ENCODE results near the gene RARG.
"Not testable (repeated sequence)": the region's sequence is repeated elsewhere in the genome, so short reads cannot be mapped to it uniquely, and the experiment has no call there.

RARG gene

DNA sequence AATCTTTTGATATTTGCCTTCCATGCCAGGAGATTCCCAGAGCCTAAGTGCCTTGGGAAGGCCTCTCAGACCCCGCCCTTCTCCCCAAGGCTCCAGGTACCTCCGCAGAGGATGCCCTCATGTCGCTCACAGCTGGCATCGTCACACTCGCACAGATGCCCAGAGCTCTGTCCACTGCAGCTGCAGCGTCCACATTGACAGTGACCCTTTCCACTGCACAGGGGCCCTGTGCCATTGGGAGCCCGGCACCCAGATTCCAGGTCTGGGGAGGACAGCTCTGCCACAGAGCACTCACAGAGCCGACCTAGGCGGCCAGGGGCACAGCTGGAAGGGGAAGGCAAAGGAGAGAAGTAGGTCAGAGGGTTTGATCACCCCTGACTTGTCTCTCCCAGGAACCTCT is 39.0 kb downstream of the RARG start:
- DNase-seq: no peak

DNA sequence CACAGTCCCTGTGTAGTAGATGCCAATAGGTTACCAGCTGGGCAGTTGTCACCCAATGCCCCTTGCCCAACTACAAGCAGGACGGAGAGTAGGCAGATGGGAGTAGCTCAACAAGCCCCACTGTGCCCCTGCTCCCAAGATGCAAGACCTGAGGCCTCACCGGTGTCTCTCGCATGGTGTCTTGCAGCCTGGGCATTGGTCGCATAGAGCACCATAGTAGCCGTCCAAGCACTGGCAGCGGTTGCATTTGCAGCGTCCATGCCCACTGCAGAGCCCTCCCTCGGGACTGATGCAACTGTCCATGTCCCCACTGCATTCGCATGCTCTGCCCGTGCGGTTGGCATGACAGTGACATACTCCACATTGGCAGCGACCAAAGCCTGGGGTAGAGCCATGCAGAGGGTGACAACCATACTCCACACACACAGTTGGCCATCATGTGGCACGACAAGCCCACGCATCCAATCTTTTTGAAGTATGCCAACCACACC is 39.4 kb downstream of the RARG start:
- DNase-seq: no peak

DNA sequence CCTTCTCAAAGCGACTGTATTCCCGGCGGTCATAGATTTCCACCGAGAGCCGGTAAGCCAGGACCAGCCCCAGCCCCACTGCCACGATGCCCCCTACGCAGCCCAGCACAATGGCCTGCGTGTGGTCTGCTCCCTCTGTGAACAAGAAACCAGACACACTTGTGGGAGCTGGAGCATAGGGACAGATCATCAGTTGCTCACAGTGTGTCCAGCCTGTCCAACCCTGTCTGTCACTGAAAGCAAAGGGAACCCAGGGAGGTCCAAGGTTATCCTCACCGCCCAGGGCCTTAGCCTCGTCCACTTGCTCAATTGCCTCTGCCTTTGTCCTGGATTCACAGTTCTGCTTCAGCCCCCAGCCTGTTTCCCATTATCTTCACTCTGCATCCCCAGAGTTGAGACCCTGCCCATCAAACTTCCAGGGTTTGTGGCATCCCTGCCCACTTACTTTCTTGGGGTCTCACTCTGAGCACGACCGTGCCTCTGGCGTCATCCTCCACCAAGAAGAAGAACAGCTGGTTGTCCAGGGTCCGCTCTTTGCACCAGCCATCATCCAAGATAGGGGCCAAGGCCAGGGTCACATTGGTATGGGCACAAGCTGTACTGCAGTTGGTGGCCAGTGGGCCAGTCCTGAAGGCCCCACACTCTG is 40.0 kb downstream of the RARG start:
- DNase-seq: no peak

DNA sequence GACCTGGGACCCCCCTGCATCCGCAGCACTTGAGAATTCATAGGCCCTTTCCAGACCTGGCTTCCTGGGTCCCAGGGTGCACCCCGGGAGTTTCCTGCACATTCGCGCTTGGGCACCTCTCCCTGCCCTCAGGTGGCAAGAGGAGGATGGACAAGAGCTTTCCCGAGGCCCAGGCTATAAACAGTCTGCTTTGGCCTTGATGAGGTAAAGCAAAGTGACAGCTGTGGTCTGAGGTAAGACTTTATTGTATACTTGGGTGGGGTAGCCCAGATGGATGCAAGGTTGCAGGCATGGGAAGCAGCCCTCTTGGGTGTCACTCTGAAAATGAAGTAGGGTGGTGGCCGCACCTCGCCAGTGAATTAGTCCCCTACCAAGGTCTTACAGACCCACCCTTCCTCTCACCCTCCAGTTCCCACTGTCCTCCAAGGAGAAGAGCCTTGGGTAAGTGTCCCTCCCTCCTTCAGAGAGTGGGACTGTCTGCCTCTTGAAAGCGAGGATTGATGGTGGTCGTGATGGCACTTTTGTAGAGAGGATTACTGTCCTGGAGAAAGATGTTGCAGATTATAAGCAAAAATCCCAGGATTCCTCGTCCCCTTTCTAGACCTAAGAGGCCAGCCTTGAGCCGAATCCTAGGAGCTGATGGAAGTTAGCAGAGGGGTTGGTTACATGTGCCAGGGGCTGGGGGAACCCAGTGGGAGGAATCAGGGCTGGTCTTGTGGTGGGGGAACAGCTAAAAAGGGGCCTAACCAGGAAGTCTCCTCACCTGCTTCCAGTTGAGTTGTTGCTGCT is 40.7 kb downstream of the RARG start:
- DNase-seq: no peak

DNA sequence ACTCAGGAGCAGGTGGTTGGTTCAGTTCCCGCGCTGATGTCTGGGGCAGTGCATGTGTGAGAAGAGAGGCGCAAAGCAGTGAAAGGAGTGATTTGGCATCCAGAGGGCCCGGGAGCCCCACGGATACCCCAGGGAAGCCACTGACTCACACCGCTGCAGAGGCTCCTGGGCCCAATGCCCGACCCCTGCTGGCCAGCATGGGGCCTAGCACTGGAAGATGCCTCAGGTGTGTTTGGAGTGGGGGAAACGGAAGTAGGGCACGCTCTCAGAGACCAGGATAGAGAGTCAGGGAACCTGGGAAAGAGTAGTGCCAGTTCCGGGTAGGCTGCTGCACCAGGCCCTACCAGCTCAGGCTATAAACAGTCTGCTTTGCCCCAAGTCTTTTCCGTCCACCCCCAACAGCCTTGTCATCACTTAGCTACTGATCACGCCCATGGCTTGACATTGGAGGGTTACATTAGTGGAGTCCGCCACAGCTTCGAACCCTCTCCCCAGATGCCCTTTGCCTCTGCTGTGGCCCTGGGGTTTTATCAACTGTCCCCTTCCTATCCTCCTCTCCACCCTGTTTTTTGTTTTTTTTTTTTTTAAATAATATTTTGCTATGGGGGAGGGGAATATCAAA is 41.8 kb downstream of the RARG start:
- peak in 5 of 56 donors; percentile 8 to 37 (median 15) for DNase-seq

DNA sequence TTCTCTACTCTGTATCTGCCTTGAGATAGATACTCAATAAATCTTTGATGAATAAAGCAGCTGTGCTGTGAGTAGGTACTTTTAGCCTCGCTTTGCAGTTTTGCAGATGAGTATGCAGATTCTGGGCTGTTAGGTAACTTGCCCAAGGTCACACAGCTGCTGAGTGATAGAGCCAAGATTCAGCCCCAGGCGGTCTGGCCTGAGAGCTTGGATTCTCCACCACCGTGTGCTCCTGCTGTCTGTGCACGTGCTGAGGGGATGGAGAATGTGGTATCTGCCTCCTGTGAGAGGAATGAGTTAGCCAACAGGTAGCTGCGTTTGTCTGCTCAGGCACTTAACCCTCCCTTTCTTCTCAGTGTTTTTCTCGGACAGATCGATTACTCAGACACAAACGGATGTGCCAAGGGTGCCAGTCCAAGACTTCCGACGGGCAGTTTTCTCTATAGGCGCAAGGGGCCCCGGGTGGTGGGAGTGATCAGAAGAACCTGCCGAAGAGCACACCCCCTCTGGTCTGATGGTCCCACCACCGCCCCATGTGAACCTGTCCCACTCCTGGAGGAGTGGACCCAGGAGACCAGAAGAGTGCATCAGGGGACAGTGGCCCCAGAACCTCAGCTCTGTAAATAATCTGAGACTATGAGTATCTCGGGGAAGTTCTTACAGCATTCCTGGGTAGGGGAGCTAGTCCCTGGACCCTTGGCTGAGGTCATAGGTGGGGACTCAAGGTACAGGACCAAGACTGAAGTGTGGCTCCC is 44.7 kb downstream of the RARG start:
- DNase-seq: no peak

DNA sequence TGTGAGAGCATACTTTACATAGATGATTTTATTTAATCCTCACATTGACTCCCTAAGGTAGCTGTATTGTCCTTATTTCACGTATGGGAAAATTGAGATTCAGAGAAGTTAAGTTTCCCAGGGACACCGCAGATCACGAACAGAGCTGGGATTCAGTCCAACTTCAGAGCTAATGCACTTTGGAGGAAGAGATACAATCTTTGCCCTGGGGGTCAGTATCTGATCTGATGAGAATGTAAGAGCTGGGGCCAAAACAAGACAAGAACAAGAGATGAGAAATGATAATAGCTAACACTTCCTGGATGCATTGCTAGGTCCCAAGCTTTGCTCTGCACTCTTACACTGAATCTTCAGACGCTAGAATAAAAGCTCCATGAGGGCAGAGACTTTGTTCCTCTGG is 45.3 kb downstream of the RARG start:
- DNase-seq: no peak

DNA sequence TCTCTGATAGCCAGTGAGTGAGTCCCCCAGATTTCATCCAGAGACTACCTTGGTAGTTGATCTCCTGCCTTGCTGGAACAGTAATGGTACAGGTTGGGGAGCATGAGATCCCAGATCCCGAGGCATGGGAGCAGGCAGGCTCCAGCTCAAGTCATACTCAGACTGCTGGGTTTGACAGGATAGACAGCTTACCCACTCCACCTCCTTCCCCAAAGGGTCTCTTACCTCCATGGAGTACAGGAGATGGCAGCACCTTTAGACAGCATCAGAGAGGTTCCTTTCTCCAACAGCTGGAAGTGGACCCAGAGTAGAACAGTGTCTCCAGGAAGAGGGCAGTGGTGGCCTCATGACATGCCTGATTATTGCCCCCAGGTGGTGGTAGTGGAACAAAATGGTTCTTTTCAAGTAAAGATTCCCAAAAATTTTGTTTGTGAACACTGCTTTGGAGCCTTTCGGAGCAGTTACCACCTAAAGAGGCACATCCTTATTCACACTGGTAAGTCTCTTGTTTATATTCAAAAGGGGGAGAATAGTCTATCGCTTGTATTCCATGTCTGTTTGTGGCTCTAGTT is 46.3 kb downstream of the RARG start:
- no peak for DNase-seq

DNA sequence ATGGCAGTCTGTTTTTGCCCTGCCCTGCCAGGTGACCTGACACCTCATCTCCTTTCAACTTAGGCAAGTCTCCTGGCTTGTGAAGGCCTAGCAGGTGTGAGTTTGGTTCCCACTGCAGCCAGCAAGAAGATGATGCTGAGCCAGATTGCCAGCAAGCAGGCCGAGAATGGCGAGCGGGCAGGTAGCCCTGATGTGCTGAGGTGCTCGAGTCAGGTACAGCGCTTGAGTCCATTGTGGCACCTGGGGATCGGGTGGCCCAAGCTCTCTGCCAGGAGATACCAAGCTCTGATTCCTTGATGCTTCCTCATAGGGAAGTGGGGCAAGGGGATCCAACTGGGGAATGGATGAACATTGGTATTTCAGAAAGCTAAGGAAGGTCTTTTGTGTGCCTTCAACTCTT is 47.2 kb downstream of the RARG start:
- no peak for DNase-seq

DNA sequence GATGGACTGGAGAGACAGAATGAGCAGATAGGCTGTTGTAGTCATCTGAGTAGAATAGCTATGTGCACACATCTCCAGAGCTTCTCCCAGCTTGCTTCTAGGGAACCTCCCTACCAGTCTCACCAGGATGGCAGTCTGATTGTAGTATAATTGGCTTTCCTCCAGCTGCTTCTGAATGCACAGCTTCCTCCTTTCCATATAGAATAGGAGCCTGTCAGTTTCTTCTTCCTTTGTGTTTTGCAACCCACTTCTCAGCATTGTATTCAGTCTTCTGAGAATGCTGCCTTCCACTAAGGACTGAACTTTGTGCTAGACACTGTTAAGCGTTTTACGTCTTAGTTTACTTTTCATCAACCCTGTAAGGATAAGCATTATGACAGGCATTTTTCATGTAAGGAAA is 49.1 kb downstream of the RARG start:
- no peak for DNase-seq

DNA sequence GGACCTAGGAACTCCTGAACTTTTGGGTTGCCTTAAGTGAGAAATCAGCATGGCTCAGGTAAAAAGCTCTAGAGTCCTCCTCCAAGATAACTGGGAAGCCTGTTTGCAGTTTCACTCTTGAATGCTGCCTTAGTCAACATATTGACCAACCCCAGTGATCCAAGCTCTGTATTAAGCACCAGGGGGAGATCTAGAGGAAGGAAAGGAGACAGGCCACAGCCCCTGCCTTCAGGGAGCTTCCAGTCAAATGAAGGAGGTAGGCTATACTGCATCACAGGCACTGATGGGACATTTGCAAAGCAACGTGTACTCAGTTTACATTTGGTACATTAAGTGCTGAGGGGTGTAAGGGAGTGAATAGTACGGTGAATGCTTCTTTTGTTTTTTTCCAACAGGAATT is 50.1 kb downstream of the RARG start:
- no peak for DNase-seq

DNA sequence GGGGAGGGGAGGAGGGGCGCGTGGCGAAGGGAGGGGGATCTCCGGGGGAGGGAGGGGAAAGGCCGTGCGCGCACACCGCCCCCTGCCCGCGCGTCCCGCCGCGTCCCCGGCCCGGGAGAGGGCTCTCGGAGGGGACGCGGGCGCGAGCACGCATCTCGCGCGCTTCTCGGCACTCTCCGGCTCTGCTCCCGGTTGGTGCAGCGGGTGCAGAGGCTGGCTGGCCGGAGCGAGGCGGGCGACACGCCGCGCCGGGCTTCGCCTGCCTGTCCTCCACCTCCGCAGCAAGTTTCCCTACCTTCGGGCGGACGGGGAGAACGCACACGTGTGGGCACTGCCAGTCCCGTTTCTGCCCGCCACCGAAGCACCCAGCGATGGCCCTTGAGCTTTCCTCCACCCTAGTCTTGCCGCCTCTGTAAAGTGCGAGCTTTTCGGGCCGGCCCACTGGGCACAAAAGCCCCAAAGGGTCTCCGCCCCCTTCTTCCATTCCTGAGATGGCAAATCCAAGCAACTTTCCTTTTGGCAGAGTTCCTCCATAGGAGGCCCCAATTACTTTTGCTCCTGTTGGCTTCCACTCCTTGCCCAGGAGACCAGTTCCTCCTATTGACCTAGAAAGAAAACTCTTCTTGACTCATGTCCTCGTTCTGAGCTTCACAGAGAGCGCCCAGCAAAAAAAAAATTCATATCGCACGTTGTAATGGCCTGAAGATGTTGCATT is 50.9 kb downstream of the RARG start:
- peak in 30 of 56 donors; percentile 56 to 89 (median 81) for DNase-seq

DNA sequence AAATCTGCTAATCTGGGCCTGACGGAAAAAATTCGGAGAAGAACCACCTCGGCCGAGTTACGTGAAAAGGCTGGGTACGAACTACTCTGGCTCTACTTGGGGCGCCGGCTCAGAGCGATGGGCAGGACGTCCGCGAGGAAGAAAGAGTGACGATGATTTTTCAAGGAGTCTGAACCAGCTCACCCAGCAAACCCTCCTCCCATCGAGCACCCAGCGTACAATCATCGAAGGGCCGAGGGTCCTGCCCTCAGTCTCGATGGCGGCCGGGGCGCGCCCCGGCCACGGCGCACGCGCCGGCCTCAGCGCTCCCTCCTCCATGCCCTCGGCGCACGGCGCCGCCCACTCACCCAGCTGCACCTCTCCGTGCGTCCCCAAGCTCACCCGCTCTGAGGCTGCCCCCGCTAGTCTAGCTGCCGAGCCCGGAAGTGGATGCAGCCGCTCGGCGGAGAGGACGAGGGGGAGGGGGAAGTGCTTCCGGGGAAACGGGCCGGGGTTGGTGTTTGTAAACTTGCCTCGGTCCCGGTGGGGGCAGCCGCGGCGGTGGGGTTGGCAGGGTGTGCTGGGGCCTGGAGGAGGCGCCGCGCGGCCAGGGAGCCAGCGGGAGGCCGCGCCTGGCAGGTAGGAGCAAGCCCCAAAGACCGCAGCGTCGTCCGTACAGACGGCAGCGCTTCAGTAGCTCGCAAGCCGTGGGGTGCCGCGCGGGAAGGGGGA is 51.6 kb downstream of the RARG start, which contains the start of the genes CSAD and ZNF740:
Gene CSAD (minus strand): TSS at position 706 of the 711 bp plus-strand sequence. CDS start 7,455 bp downstream, outside the sequence.
Gene ZNF740 (plus strand): TSS at position 503 of the 711 bp plus-strand sequence. CDS start 1,262 bp downstream, outside the sequence.
- peak in 55 of 56 donors; percentile 83 to 99 (median 96) for DNase-seq

DNA sequence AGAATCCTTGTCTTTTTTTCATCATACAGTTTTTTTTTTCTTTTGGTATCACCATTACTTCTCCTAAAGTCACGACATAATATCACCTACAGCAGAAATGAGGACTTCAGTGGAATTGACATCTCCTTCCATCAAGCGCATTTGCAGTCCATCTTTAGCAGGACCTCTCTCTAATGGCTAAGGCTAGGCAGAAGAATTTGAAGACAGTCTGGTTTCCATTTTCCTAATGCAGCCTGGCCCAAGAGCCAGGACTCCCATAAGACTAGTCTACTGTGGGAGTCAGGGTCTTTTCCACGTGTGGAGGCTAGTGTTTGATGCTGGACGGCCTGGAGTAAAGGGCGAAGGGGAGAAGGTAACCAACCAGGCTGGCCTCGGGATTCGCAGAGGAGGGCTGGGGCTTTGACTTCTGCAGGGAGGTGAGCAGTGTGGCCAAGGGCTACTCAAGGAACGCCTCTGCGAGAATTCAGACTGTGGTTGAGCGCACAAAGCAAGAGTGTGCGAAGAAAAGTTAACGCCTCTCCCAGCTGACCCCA is 52.3 kb downstream of the RARG start:
- peak in 15 of 56 donors; percentile 35 to 70 (median 54) for DNase-seq

DNA sequence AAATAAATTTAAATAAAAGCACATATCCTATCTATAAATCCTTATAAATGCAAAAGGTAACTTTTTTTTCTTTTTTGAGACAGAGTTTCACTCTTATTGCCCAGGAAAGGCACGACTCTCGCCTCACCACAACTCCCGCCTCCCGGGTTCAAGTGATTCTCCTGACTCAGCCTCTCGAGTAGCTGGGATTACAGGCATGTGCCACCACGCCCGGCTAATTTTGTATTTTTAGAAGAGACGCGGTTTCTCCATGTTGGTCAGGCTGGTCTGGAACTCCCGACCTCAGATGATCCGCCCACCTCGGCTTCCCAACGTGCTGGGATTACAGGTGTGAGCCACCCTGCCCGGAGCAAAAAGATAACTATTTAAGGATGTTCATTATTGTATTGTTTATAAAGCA is 53.2 kb downstream of the RARG start:
- not testable (repeated sequence) for DNase-seq

DNA sequence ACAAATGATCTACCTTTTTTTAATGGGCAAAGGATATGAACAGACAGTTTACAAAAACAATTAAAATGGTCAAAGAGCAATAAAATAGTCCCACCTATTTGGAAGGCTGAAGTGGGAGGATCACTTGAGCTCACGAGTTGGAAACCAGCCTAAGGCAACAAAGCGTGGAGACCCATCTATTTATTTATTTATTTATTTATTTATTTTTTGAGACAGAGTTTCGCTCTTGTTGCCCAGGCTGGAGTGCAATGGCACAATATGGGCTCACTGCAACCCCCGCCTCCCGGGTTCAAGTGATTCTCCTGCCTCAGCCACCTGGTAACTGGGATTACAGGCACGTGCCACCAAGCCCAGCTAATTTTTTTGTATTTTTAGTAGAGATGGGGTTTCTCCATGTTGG is 54.6 kb downstream of the RARG start:
- not testable (repeated sequence) for DNase-seq

DNA sequence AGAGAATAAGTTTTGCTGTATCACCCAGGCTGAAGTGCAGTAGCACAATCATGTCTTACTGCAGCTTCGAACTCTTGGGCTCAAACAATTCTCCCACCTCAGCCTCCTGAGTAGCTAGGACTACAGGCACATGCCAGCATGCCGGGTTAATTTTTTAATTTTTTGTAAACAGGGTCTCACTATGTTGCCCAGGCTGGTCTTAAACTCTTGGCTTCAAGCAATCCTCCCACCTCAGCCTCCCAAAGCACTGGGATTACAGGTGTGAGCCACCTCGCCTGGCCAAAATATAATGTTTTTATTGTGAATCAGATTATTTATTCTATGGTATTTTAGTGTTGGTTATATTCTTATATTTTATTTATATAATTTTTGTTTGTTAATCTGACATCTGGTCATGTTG is 55.3 kb downstream of the RARG start:
- DNase-seq: no peak

DNA sequence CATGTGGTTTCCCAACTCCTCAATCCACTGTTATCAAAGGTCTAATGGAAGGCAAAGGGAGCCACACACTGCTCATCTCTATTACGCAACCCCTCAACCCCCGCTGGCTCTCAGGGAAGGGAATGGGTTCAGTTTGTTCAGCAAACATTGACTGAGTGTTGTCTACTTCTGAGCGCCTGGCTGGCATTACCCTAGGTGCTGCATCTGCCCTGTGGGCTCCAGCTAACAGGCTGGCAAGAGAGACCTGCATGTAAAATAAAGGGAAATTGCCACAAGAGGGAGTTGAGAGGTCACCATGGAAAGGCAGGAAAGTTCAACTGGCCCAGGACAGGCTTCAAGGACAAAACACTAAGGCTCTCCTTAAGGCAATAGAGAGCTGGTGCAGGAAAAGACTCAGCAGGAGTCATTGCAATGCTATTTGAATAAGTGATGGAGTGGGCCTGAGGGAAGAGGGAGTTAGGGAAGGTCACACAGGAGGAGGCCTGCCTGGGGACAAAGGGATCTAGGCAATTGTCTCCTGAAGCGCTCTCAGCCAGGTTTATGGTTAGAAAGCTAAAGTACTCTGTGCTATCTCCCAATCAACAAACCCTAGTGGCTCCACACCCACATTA is 57.0 kb downstream of the RARG start:
- DNase-seq: no peak
